GM12878 (cell line): ENCODE results near the gene GABBR2. TPM values are rescaled to one million over a fixed set of nuclear protein-coding genes. Genes with fewer than 3 reads are reported as not detected.

Experiments
- ATAC-seq: fragments of 200-7000 bp; cut with Tn5 transposase; 3 replicates; pipeline ENCODE4 v1.9.1; 2020; ENCODE audit warnings: mild to moderate bottlenecking, moderate library complexity
- BruUV-seq: library from RNA; stranded (reverse); fragments of 400-500 nt; replicated peaks from 2 replicates; lab custom pipeline; 2021; lab: Mats Ljungman, UMichigan
- CTCF ChIA-PET: fragments of 300-600 bp; sonication (Branson Sonifier 250); formaldehyde crosslinking; extraction: SDS; loops from one replicate; lab custom pipeline; 2021; ENCODE audit warnings: inconsistent platforms; lab: Yijun Ruan, JAX
- POLR2A ChIA-PET: fragments of 350-600 bp; formaldehyde crosslinking; extraction: SDS; loops from one replicate; lab custom pipeline; 2021; ENCODE audit warnings: inconsistent platforms; lab: Charles Lee
- RAD21 ChIA-PET: fragments of 300-600 bp; sonication (Branson Sonifier 250); formaldehyde crosslinking; loops from one replicate; lab custom pipeline; 2023; ENCODE audit warnings: antibody characterized with exemption; ENCODE audit not compliant: unreplicated experiment; lab: Charles Lee
- SMC1A ChIA-PET: fragments of 300-600 bp; sonication (Branson Sonifier 250); formaldehyde crosslinking; loops from one replicate; lab custom pipeline; 2023; ENCODE audit not compliant: unreplicated experiment, uncharacterized antibody; lab: Charles Lee
- DNase-seq: peaks from one replicate; pipeline ENCODE4 v3.0.0-alpha.2; 2011; ENCODE audit warnings: low read depth, low spot score
- FAIRE-seq: peaks from 3 replicates; lab custom pipeline; 2011; peaks lifted over from hg19 to GRCh38; lab: Jason Lieb, UNC
- H2AFZ ChIP-seq: 2 replicates; pipeline ENCODE4 v1.6.0; 2011; ENCODE audit warnings: low read depth, low read length, control low read depth; ENCODE audit not compliant: control insufficient read depth
- H3K27ac ChIP-seq: 2 replicates; pipeline ENCODE4 v1.5.1; 2011; ENCODE audit warnings: control low read depth; ENCODE audit not compliant: control insufficient read depth, insufficient read depth
- H3K27me3 ChIP-seq, 2 experiments: replicated peaks in 1 of 2; 2 replicates each; pipeline versions ENCODE4 v1.6.0 to v1.6.1; 2011; ENCODE audit warnings: low read length in 1 of 2; ENCODE audit not compliant: control insufficient read depth in 2 of 2, insufficient read depth in 2 of 2
- H3K36me3 ChIP-seq, 2 experiments: 2 replicates each; pipeline ENCODE4 v1.5.1; 2011; ENCODE audit warnings: low read length in 1 of 2; ENCODE audit not compliant: control insufficient read depth in 2 of 2, insufficient read depth in 2 of 2
- H3K4me1 ChIP-seq: 2 replicates; pipeline ENCODE4 v1.6.1; 2011; ENCODE audit warnings: mild to moderate bottlenecking, low read length, moderate library complexity, mixed read lengths; ENCODE audit not compliant: control insufficient read depth, insufficient read depth
- H3K4me2 ChIP-seq: 2 replicates; pipeline ENCODE4 v1.6.0; 2011; ENCODE audit warnings: control low read depth; ENCODE audit not compliant: control insufficient read depth, insufficient read depth
- H3K4me3 ChIP-seq: fragments of 200-600 bp; sonication (generic); 2 replicates; pipeline ENCODE4 v1.5.1; 2016
- H3K79me2 ChIP-seq: 2 replicates; pipeline ENCODE4 v1.6.0; 2011; ENCODE audit warnings: low read length; ENCODE audit not compliant: control insufficient read depth, insufficient read depth
- H3K9ac ChIP-seq: 2 replicates; pipeline ENCODE4 v1.8.0; 2011; ENCODE audit warnings: low read length, control low read depth, mixed read lengths; ENCODE audit not compliant: control insufficient read depth, insufficient read depth
- H3K9me3 ChIP-seq: replicated peaks from 3 replicates; pipeline ENCODE4 v1.5.1; 2011; ENCODE audit warnings: mild to moderate bottlenecking, low read length; ENCODE audit not compliant: control insufficient read depth, insufficient read depth
- H4K20me1 ChIP-seq: 2 replicates; pipeline ENCODE4 v1.6.0; 2011; ENCODE audit not compliant: control insufficient read depth, insufficient read depth
- CBFB ChIP-seq: IDR thresholded peaks from 2 replicates; pipeline ENCODE4 v1.6.1; 2016; ENCODE audit warnings: antibody characterized with exemption, low read depth
- CBX5 ChIP-seq: sonication (generic); IDR thresholded peaks from 2 replicates; pipeline ENCODE4 v1.6.1; 2016; ENCODE audit warnings: low read depth, moderate library complexity, mild to moderate bottlenecking, inconsistent platforms
- IRF4 ChIP-seq: IDR thresholded peaks from 2 replicates; pipeline ENCODE4 v1.6.1; 2011; ENCODE audit warnings: low read depth, low read length
- MEF2B ChIP-seq: fragments of 450-650 bp; IDR thresholded peaks from 2 replicates; pipeline ENCODE4 v1.6.1; 2018; ENCODE audit warnings: mild to moderate bottlenecking, moderate library complexity; ENCODE audit not compliant: partially characterized antibody, poor library complexity, severe bottlenecking
- MYB ChIP-seq: fragments of 150-350 bp; IDR thresholded peaks from 2 replicates; pipeline ENCODE4 v1.6.1; 2014; ENCODE audit warnings: mild to moderate bottlenecking, low read depth, low read length, borderline replicate concordance
- NR2C2 ChIP-seq: IDR thresholded peaks from 2 replicates; pipeline ENCODE4 v1.6.1; 2011; ENCODE audit warnings: borderline replicate concordance, low read depth; ENCODE audit not compliant: control insufficient read depth, insufficient read length
- NRF1 ChIP-seq: conservative IDR thresholded peaks from 2 replicates; pipeline ENCODE4 v1.6.1; 2011; ENCODE audit warnings: mild to moderate bottlenecking, low read depth, low read length, improper control_type of control experiment
- POLR2AphosphoS2 ChIP-seq: IDR thresholded peaks from 2 replicates; pipeline ENCODE4 v1.6.1; 2011; ENCODE audit warnings: low read depth, mild to moderate bottlenecking, low read length, improper control_type of control experiment, moderate library complexity
- SKIL ChIP-seq: fragments of 450-650 bp; IDR thresholded peaks from 2 replicates; pipeline ENCODE4 v1.6.1; 2017; ENCODE audit warnings: mild to moderate bottlenecking, low read depth, inconsistent platforms; ENCODE audit not compliant: poor library complexity, severe bottlenecking
- SMAD1 ChIP-seq: fragments of 450-650 bp; IDR thresholded peaks from 2 replicates; pipeline ENCODE4 v1.6.1; 2018; ENCODE audit warnings: mild to moderate bottlenecking, low read depth; ENCODE audit not compliant: partially characterized antibody
- SREBF1 ChIP-seq: IDR thresholded peaks from 2 replicates; pipeline ENCODE4 v1.6.1; 2012; ENCODE audit warnings: mild to moderate bottlenecking, low read length
- TCF12 ChIP-seq: IDR thresholded peaks from 2 replicates; pipeline ENCODE4 v1.6.1; 2011; ENCODE audit warnings: low read depth, mild to moderate bottlenecking, low read length
- USF1 ChIP-seq: IDR thresholded peaks from 2 replicates; pipeline ENCODE4 v1.6.1; 2011; ENCODE audit warnings: borderline replicate concordance, low read depth, mild to moderate bottlenecking, moderate library complexity, mixed read lengths, low read length; ENCODE audit not compliant: insufficient read depth; ENCODE audit errors: extremely low read length
- YBX1 ChIP-seq: fragments of 450-650 bp; IDR thresholded peaks from 2 replicates; pipeline ENCODE4 v1.6.1; 2016; ENCODE audit warnings: antibody characterized with exemption
- ZNF24 ChIP-seq: fragments of 450-650 bp; IDR thresholded peaks from 2 replicates; pipeline ENCODE4 v1.6.1; 2017; ENCODE audit warnings: antibody characterized with exemption, mild to moderate bottlenecking
- ZNF622 ChIP-seq: fragments of 450-650 bp; IDR thresholded peaks from 2 replicates; pipeline ENCODE4 v1.6.1; 2017; ENCODE audit warnings: mild to moderate bottlenecking, inconsistent platforms
- ZSCAN29 ChIP-seq: fragments of 450-650 bp; IDR thresholded peaks from 2 replicates; pipeline ENCODE4 v1.6.1; 2017; ENCODE audit warnings: mild to moderate bottlenecking, moderate library complexity
- WGBS: methylation state at CpG from one replicate; pipeline ENCODE4 v1.1.6; 2016; ENCODE audit warnings: low lambda C conversion rate; ENCODE audit not compliant: insufficient replicate concordance, insufficient coverage; ENCODE audit errors: missing lambda C conversion rate; 5-methylcytosine and 5-hydroxymethylcytosine counted together
- in situ Hi-C: fragments of 300-500 bp; cut with MboI; formaldehyde crosslinking; loops from 9 replicates; pipeline ENCODE4 v1.14.3; 2018; ENCODE audit warnings: mixed read lengths
- intact Hi-C: fragments of 100-400 bp; cut with micrococcal nuclease; formaldehyde crosslinking; loops from one replicate; pipeline ENCODE4 v1.14.2; 2022; ENCODE audit not compliant: unreplicated experiment
- polyA plus RNA-seq, 11 experiments: library from polyadenylated mRNA; depleted of rRNA in 4 of 11; unstranded in 6 of 11; stranded (reverse) in 5 of 11; fragments of >200 nt; fragmentation: Nextera tagmentation in 4 of 11; fragmentation: Illumina TruSeq in 1 of 11; extraction: Ambion mirVana in 4 of 11; extraction: Trizol in 1 of 11; gene quantifications; 1 replicate in 1 of 11; 2 replicates in 10 of 11; pipeline versions ENCODE4 v1.2.1 to v1.2.3, GENCODE V29; 2011 to 2016; ENCODE audit warnings: inconsistent platforms in 2 of 11, missing spikeins in 2 of 11, low read depth in 1 of 11
- total RNA-seq, 4 experiments: library from RNA; depleted of rRNA in 3 of 4; stranded (reverse); fragments of >200 nt in 3 of 4; fragmentation: Illumina TruSeq in 1 of 4; extraction: Trizol in 1 of 4; gene quantifications; 2 replicates each; pipeline versions ENCODE4 v1.2.1 to v1.2.3, GENCODE V29; 2013 to 2021

The GABBR2 gene
- total and polyA plus RNA-seq, 10 of the 15 experiments (the other 5 are each of a cell fraction or from before 2014, with no cell fraction given): 0.02 to 2.2 (median 0.06) TPM; not detected in 2

DNA sequence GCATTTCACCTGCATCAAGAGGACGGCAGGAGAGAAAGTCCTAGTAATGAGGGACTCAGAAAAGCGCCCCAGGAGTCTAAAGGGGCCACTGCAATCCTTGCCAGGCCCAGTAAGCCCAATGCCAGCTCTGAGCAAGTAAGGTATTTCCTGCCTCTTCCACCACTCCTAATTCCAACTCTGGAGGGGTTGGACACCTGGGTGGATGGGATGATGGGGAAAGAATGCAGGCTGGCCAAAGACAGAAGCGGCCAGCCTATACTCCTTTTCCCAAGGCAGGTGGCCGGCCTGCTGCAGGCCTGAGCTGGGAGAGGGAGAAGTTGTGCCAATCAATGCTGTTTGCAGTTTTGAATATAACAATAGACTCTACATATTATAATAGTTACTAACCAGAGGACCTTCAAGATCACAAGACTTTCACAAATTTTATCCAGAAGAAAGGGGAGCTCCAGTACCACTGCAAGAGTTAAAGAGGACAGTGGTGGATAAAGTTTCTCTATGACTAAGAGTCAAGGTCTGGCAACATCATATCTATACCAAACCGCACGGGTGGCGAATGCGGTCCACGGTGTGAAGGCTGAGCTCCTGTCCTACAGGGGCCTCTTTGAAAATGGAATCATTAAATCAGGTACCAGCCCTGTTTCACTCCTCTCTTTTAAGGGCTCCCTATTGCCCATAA lies 338.3 kb downstream of the GABBR2 start (continued):
- TF ChIP-seq MEF2B: no peak

DNA sequence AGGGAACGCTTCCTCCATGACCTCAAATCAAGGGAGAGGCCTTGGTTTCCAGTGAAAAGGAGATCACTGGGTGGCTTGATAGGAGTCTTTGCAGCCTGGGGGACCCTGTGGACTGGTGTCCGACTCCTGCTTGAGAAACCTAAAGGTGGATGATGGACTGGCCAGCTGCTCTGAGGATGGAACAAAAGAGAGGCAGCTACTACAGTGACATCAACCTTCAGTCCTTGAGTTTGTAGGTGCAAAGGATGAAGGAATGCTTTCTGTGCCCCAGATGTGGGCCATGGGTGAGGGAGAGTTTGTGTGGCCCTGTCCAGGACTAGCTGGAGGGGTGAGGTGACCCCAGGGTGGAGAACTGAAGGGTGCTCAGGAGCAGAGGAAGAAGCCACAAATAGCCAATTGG lies 338.8 kb downstream of the GABBR2 start:
- H3K9me3 ChIP-seq: peaks cover under 1% of the 10 kb centered on the region
- H3K27ac ChIP-seq: no peak overlapping the region
- H2AFZ ChIP-seq: no peak overlapping the region
- no peak overlapping the region for H3K4me3 ChIP-seq
- ATAC-seq: no peak
- H3K9ac ChIP-seq: no peak overlapping the region
- no peak overlapping the region for H3K4me2 ChIP-seq
- intact Hi-C loops (no loop called here), in situ Hi-C loops (no loop called here)
- TF ChIP-seq SREBF1: no peak
- TF ChIP-seq SMAD1: no peak
- no peak for TF ChIP-seq ZNF622
- TF ChIP-seq CBX5: no peak
- TF ChIP-seq MYB: no peak
- no peak for TF ChIP-seq NR2C2
- TF ChIP-seq NRF1: no peak
- TF ChIP-seq TCF12: no peak
- no peak for TF ChIP-seq USF1
- TF ChIP-seq CBFB: no peak
- no peak for TF ChIP-seq YBX1
- no peak for TF ChIP-seq IRF4
- TF ChIP-seq ZNF24: no peak
- TF ChIP-seq SKIL: no peak
- no peak for TF ChIP-seq POLR2AphosphoS2
- no peak for TF ChIP-seq ZSCAN29
- ChIA-PET SMC1A (no interaction called here), RAD21 (no interaction called here), CTCF (no interaction called here), POLR2A (no interaction called here)
- no TSS peak for BruUV-seq
- H3K27me3 ChIP-seq: no peaks in the 10 kb centered on the region; a peak in 1 of 4 replicates
- H4K20me1 ChIP-seq: no peaks in the 10 kb centered on the region
- no peaks in the 10 kb centered on the region for H3K4me1 ChIP-seq
- no peaks in the 10 kb centered on the region for H3K36me3 ChIP-seq
- no peaks in the 10 kb centered on the region for H3K79me2 ChIP-seq
- DNase-seq: no peak
- WGBS: 18% methylated on average over 2 of the region's 2 CpGs
- FAIRE-seq: no peak
